Kidney epithelial cell (primary cell): ENCODE results near the gene HNF1B. TPM values are rescaled to one million over a fixed set of nuclear protein-coding genes. Genes with fewer than 3 reads are reported as not detected.

ENCODE experiments used
- DNase-seq: peaks from one replicate; pipeline ENCODE4 v3.0.0-alpha.2; 2010; ENCODE audit warnings: low read depth
- H3K27me3 ChIP-seq: 2 replicates; pipeline ENCODE4 v1.6.0; 2011; ENCODE audit warnings: low read length; ENCODE audit not compliant: control insufficient read depth, insufficient read depth
- H3K36me3 ChIP-seq: 2 replicates; pipeline ENCODE4 v1.5.1; 2011; ENCODE audit warnings: low read length; ENCODE audit not compliant: control insufficient read depth, insufficient read depth
- H3K4me3 ChIP-seq: 2 replicates; pipeline ENCODE4 v1.5.1; 2011; ENCODE audit warnings: low read depth, mild to moderate bottlenecking, control low read depth, low read length
- CTCF ChIP-seq: IDR thresholded peaks from 2 replicates; pipeline ENCODE4 v1.5.1; 2011; ENCODE audit warnings: mild to moderate bottlenecking, moderate library complexity, low read length, control low read depth, inconsistent platforms; ENCODE audit not compliant: insufficient read depth, poor library complexity, severe bottlenecking
- total RNA-seq: library from RNA; depleted of rRNA; stranded (reverse); fragments of >200 nt; gene quantifications from 2 replicates; pipeline ENCODE4 v1.2.3, GENCODE V29; 2015

Gene HNF1B
- total RNA-seq, 1 donor from 2014 or later, result 15.1 TPM

- DNase-seq, result no peak
- peaks cover 16% of the 10 kb centered on the region for H3K36me3 ChIP-seq
- no peaks in the 10 kb centered on the region for H3K27me3 ChIP-seq
- no peak for TF ChIP-seq CTCF
- no peak overlapping the region for H3K4me3 ChIP-seq
Measured at GRCh38 chr17:37726891-37727675, 17.8 kb downstream of the HNF1B start.

GRCh38 chr17:37726248-37726647, 18.6 kb downstream of the HNF1B start:
- DNase-seq, result no peak
- H3K4me3 ChIP-seq, result no peak overlapping the region
- no peak for TF ChIP-seq CTCF
- no peaks in the 10 kb centered on the region for H3K27me3 ChIP-seq
- H3K36me3 ChIP-seq, result peaks cover 15% of the 10 kb centered on the region

GRCh38 chr17:37725601-37726146, 19.2 kb downstream of the HNF1B start:
- Histone ChIP-seq H3K36me3 (peaks cover 13% of the 10 kb centered on the region), H3K4me3 (no peak overlapping the region), H3K27me3 (no peaks in the 10 kb centered on the region)
- DNase-seq, result no peak
- TF ChIP-seq CTCF, result no peak

- no peak for TF ChIP-seq CTCF
Measured at GRCh38 chr17:37725021-37725595, 19.8 kb downstream of the HNF1B start.

GRCh38 chr17:37720989-37721388, 23.9 kb downstream of the HNF1B start:
- Histone ChIP-seq H3K36me3 (peaks cover 2% of the 10 kb centered on the region), H3K4me3 (no peak overlapping the region), H3K27me3 (no peaks in the 10 kb centered on the region)
- TF ChIP-seq CTCF, result no peak
- no peak for DNase-seq

More at GRCh38 chr17:37725021-37725595, 19.8 kb downstream of the HNF1B start:
- peaks cover 8% of the 10 kb centered on the region for H3K36me3 ChIP-seq
- no peak overlapping the region for H3K4me3 ChIP-seq
- DNase-seq, result no peak
- H3K27me3 ChIP-seq, result no peaks in the 10 kb centered on the region
